Measurements from ENCODE around the gene FRRS1. TPM values are rescaled to one million over a fixed set of nuclear protein-coding genes. Genes with fewer than 3 reads are reported as not detected.

Gene FRRS1
- total RNA-seq, 1 donor from 2014 or later: 22.5 TPM

DNA sequence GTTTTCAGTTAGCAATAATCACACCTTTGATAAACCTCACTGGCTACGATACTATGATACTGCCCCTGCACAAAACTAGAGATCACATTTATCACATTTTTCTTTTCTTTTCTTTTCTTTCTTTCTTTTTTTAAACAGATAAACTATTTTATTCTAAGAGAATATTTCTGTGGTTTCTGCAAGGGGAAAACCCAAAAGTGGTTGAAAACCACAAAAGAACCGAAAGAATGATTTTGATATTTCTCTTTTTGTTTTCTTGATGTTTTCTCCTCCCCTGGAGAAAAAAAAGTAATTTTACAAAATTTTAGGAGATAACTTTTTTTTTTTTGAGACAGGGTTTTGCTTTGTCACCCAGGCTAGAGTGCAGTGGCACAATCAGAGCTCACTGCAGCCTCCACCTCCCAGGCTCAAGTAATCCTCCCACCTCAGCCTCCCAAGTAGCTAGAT, 18.4 kb upstream of the FRRS1 start:
- TF ChIP-seq, protein P1, sequence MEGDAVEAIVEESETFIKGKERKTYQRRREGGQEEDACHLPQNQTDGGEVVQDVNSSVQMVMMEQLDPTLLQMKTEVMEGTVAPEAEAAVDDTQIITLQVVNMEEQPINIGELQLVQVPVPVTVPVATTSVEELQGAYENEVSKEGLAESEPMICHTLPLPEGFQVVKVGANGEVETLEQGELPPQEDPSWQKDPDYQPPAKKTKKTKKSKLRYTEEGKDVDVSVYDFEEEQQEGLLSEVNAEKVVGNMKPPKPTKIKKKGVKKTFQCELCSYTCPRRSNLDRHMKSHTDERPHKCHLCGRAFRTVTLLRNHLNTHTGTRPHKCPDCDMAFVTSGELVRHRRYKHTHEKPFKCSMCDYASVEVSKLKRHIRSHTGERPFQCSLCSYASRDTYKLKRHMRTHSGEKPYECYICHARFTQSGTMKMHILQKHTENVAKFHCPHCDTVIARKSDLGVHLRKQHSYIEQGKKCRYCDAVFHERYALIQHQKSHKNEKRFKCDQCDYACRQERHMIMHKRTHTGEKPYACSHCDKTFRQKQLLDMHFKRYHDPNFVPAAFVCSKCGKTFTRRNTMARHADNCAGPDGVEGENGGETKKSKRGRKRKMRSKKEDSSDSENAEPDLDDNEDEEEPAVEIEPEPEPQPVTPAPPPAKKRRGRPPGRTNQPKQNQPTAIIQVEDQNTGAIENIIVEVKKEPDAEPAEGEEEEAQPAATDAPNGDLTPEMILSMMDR (IDR thresholded peaks at IDR 0.05; ENCODE audit: unreplicated experiment): no peak
- Mint-ChIP-seq H3K9me3 (no peaks in the 10 kb centered on the region), H3K4me3 (no peak overlapping the region), H3K36me3 (no peaks in the 10 kb centered on the region), H3K27ac (no peak overlapping the region), H3K27me3 (ENCODE audit: low read depth) (peaks cover 3% of the 10 kb centered on the region), H3K4me1 (peaks cover 8% of the 10 kb centered on the region)
- no peak for DNase-seq (ENCODE audit: low spot score in 2 of 2, unreplicated experiment in 2 of 2)

DNA sequence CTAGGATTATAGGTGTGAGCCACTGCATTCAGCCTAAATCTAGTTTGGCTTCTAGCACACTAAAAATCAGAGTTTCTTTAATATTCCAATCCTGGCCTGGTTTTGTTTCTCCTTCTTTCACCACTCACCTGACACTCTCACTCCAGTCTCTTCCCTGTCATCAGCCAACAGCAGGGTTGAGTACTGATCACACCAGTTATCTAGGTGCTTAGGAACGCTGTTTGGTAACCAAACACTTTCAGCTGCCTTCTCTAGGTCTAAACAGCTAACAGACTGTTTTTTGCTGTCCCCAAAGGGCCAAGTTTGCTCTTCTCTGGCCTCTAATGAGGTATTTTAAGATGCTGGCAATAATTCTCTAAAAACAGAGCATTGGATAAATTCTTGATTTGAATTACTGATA, 17.7 kb upstream of the FRRS1 start:
- Mint-ChIP-seq H3K27me3 (ENCODE audit: low read depth) (peaks cover 4% of the 10 kb centered on the region), H3K4me3 (no peak overlapping the region), H3K27ac (no peak overlapping the region), H3K9me3 (no peaks in the 10 kb centered on the region), H3K36me3 (no peaks in the 10 kb centered on the region), H3K4me1 (peaks cover 8% of the 10 kb centered on the region)
- TF ChIP-seq, protein P1 (IDR thresholded peaks at IDR 0.05; ENCODE audit: unreplicated experiment): no peak
- no peak for DNase-seq (ENCODE audit: low spot score in 2 of 2, unreplicated experiment in 2 of 2)

DNA sequence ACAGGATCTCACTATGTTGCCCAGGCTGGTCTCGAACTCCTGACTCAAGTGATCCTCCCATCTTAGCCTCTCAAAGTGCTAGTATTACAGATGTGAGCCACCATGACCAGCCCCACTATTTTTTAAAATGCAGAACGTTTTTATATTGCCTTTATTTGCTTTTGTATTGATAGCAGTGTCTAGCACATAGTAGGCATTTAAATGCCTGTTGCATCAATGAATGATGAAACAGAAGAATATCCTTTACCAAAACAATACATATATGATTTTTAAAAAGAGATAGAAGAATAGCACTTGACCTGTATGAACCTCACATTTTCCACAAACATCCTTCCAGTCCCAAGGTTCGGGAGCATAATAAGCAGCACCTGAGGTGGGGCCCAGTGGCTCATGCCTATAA, 16.5 kb upstream of the FRRS1 start:
- H3K36me3 Mint-ChIP-seq: no peaks in the 10 kb centered on the region
- H3K27ac Mint-ChIP-seq: no peak overlapping the region
- DNase-seq (ENCODE audit: low spot score in 2 of 2, unreplicated experiment in 2 of 2): no peak
- TF ChIP-seq, protein P1 (IDR thresholded peaks at IDR 0.05; ENCODE audit: unreplicated experiment): no peak
- no peak overlapping the region for H3K4me3 Mint-ChIP-seq
- peaks cover 4% of the 10 kb centered on the region for H3K27me3 Mint-ChIP-seq (ENCODE audit: low read depth)
- no peaks in the 10 kb centered on the region for H3K9me3 Mint-ChIP-seq
- H3K4me1 Mint-ChIP-seq: peaks cover 8% of the 10 kb centered on the region

DNA sequence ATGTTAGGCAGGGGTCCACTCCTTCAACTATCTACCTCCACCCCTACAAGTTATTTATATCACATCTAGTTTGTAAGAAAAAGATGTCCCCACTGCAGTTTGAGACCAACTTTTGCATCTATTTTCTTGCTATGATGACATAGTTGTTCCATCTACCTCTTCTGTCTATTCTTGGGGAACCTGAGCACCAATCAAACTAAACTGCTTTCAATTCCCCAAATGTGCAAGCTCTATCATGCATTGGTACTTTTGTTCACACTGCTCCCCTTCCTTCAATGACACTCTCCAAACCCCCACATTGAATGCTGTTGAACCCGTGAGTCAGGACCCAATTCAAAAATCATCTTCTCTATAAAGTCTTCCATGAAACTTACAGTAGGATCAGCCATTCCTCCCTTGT, 16.0 kb upstream of the FRRS1 start:
- Mint-ChIP-seq H3K4me3 (no peak overlapping the region), H3K27me3 (ENCODE audit: low read depth) (peaks cover 4% of the 10 kb centered on the region), H3K4me1 (peaks cover 8% of the 10 kb centered on the region), H3K36me3 (no peaks in the 10 kb centered on the region), H3K27ac (no peak overlapping the region), H3K9me3 (no peaks in the 10 kb centered on the region)
- DNase-seq (ENCODE audit: low spot score in 2 of 2, unreplicated experiment in 2 of 2): no peak
- TF ChIP-seq, protein P1 (IDR thresholded peaks at IDR 0.05; ENCODE audit: unreplicated experiment): no peak

DNA sequence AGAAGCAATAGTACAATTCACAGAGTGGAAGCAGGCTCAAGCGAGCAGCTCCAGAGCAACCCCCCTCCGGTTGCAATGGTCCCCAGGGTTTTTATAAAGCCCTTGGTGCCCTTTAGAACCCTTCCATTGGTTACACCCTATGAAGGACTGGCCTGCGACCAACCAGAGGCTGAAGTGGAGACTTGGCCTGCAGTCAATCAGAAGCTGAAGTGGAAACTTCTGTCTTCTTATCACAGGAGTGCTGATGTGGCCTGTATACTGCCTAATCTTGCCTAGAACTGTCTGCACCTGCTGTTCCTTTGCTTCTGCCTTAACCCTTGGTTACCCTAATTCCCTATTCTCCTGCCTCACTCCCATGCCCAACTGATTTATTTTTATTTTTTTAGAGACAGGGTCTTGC, 15.4 kb upstream of the FRRS1 start:
- Mint-ChIP-seq H3K36me3 (no peaks in the 10 kb centered on the region), H3K4me3 (no peak overlapping the region), H3K9me3 (no peaks in the 10 kb centered on the region), H3K27me3 (ENCODE audit: low read depth) (peaks cover 4% of the 10 kb centered on the region), H3K27ac (no peak overlapping the region), H3K4me1 (peaks cover 8% of the 10 kb centered on the region)
- TF ChIP-seq, protein P1 (IDR thresholded peaks at IDR 0.05; ENCODE audit: unreplicated experiment): no peak
- no peak for DNase-seq (ENCODE audit: low spot score in 2 of 2, unreplicated experiment in 2 of 2)

DNA sequence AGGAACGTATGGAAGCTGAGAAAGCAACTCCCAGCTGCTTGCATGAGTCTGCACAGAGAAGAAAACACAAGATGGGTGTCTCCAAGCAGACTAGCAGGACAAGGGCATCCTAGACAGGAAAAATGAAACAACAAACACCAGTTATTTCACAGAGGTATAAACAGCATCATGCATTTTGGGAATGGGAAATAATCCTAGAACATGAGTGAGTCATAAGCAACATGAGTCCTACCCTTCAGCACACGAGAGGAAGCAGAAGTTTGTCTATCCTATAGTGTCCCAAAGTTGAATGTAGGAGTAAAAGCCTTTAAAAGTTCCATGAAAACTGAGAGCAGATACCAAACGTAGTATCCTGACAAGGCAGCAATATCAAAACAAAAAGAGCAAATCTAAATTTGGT, 11.3 kb upstream of the FRRS1 start:
- H3K4me1 Mint-ChIP-seq: peaks cover 6% of the 10 kb centered on the region
- H3K9me3 Mint-ChIP-seq: no peaks in the 10 kb centered on the region
- H3K27ac Mint-ChIP-seq: no peak overlapping the region
- peaks cover 4% of the 10 kb centered on the region for H3K27me3 Mint-ChIP-seq (ENCODE audit: low read depth)
- no peaks in the 10 kb centered on the region for H3K36me3 Mint-ChIP-seq
- DNase-seq (ENCODE audit: low spot score in 2 of 2, unreplicated experiment in 2 of 2): no peak
- TF ChIP-seq, protein P1 (IDR thresholded peaks at IDR 0.05; ENCODE audit: unreplicated experiment): no peak
- H3K4me3 Mint-ChIP-seq: no peak overlapping the region
